AG09319 (cell line): Measurements from ENCODE around the gene RASAL1.

Source experiments
- DNase-seq: peaks from one replicate; pipeline ENCODE4 v3.0.0-alpha.2; 2010; ENCODE audit warnings: low read depth; ENCODE audit errors: extremely low read depth
- CTCF ChIP-seq: IDR thresholded peaks from 2 replicates; pipeline ENCODE4 v1.5.1; 2011; ENCODE audit warnings: low read depth, mild to moderate bottlenecking, inconsistent platforms, low read length, moderate library complexity

RASAL1 gene

DNA sequence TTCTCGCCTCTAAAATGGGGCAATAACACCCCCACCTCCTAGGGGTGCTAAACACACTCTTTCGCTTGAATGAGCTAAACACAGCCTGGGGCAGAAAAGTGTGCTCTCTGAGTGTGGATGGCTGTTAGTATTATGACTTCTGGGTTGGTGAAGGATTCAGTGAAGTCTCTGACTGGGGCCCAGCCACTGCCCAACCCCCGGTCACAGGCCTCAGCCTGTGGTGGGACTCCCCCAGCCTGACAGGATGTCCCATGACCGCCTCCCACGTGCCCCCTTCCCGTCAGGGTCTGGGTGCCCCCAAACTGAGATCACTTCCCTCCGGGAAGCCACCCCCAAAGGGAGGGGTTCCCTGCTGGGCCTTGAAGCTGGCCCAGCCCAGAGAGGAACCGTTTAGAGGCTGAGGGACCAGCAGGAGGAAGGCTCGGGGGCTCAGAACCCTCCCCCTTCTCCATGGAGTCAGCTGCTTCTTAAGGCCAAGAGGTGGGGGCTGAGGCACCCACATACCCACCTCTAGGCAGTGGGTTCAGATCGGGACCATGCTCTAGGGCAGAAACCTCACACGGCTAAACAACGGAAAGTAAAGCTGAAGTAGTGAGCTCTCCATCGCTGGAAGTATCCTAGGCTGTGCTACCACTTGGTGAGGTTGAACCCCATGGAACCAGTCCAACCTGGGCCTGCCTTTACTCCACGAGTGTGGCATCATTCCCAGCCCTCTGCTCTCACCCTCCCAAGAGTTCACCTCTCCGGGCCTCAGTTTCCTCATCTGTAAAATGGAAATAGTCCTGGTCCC, 65.2 kb downstream of the RASAL1 start:
- no peak for DNase-seq

GRCh38 chr12:113069751-113070116, 65.8 kb downstream of the RASAL1 start:
- DNase-seq, result no peak
- TF ChIP-seq CTCF, result no peak

More for the DNA sequence above, 65.2 kb downstream of the RASAL1 start:
- no peak for TF ChIP-seq CTCF

DNA sequence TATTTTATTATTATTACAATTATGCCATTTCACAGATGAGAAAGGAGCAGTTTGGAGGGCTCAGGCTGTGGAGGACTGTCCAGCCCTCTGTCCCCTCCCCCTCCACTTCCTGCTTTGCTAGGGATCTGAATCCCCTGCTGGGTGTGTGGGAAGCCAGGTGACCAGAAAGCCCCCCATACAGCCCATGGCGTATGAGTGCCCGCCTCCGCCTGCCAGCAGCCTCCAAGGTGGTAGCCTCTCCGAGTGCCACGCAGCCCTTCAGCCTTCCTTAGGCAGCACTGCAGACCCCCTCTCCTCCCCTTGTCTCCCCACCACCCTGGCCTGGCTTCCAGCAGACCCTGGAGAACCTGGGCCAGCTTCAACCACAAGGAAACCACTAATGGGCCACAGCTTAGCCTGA, 66.4 kb downstream of the RASAL1 start:
- TF ChIP-seq CTCF, result no peak
- no peak for DNase-seq

GRCh38 chr12:113067987-113068935, 67.3 kb downstream of the RASAL1 start:
- no peak for TF ChIP-seq CTCF
- DNase-seq, result no peak

DNA sequence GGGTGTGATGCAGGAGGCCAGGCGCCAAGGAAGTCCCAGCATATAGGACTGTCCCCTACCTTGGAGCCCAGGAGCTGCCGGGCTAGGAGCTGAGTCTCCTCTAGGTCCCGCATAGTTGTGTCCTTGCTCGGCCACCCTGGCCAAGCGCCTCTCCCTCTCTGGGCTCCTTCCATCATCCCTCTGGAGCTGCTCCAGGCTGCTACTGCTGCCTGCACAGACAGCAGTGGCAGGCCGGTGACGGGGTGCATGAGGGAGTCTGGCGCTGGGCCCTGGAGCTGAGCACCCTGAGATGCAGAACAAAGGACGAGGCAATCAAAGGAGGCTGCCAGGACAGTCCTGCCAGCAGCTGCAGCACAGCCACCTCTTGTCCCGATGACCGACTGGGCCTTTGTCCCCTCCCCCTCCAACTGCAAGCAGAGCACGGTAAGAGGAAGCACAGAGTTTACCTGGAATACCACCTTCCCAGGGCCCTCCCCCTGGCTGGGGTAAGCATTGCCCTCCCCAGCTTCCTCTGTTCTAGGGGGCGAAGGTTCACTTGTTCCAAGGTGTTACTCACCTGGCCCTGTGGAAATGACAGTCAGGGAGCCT, 68.7 kb downstream of the RASAL1 start:
- DNase-seq, result no peak
- no peak for TF ChIP-seq CTCF

DNA sequence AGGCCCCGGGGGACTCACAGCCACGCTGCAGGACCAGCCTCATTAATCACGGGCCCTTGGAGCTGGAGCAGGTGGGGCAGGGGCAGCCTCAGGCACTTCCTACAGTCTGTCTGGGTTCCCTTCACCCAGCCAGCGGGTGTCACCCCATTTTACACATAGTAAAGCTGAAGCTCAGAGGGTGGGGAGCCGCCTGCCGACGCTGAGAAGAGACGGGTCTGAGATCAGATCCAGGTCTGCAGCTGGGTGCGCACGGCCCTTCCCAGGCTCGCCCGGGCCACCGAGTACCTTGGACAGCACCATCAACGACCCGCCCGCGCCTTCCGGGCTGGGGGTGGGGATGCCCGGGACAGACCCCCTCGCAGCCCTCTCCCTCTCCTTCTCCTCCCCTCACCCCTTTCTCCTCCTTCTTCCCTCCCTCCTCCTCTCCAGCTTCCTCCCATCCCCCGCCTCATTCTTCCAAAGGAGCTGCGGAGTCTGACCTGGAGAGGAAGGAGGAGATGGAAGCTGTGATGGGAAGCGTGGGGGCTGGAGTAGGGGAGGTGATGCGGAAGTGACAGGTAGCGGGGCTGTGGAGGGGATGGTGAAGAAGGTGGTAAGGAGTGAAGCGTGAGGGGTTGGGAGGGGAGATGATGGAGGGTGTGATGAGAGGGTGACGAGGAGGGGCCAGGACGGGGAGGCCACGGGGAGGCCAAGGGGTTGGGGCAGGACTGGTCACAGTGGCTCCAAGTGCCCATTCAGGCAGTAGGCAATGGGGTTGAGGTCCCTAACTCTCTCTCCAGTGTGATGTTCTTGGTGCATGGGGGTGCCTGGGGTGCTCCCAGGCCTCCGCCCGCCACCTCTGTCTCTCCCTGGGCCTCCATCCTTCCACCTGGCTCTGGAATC, 70.2 kb downstream of the RASAL1 start:
- TF ChIP-seq CTCF, result no peak
- DNase-seq, result no peak
